ENCODE results near the gene ADAM20. TPM values are rescaled to one million over a fixed set of nuclear protein-coding genes. Genes with fewer than 3 reads are reported as not detected.
"Not testable (repeated sequence)": the region's sequence is repeated elsewhere in the genome, so short reads cannot be mapped to it uniquely, and the experiment has no call there.

The ADAM20 gene
- polyA plus RNA-seq, 3 donors, result 0.15 TPM; not detected in 2

- Histone ChIP-seq H3K4me3 (replicated peaks in 1 of 3; ENCODE audit: low read depth in 2 of 3, low read length in 3 of 3) (no peak overlapping the region), H3K79me2 (ENCODE audit: insufficient read depth, low read length) (no peaks in the 10 kb centered on the region), H2AFZ (ENCODE audit: insufficient read depth, low read depth, low read length, poor library complexity, severe bottlenecking) (no peak overlapping the region), H3K9me3 (replicated peaks in 1 of 2; ENCODE audit: control insufficient read depth in 1 of 2, insufficient read depth in 1 of 2, low read length in 2 of 2) (peaks cover 0 to 20% of the 10 kb centered on the region in 2 donors), H3K4me2 (replicated peaks; ENCODE audit: extremely low read depth, low read length, poor library complexity, severe bottlenecking) (no peak overlapping the region), H4K20me1 (ENCODE audit: insufficient read depth, low read length) (no peaks in the 10 kb centered on the region), H3K4me1 (ENCODE audit: control insufficient read depth in 1 of 2, insufficient read depth in 2 of 2, low read length in 2 of 2) (no peaks in the 10 kb centered on the region), H3K9ac (ENCODE audit: insufficient read depth, low read length, poor library complexity, severe bottlenecking) (no peak overlapping the region), H3K27me3 (ENCODE audit: control insufficient read depth in 2 of 2, insufficient read depth in 2 of 2, low read length in 2 of 2) (no peaks in the 10 kb centered on the region), H3K36me3 (replicated peaks in 1 of 2; ENCODE audit: control insufficient read depth in 1 of 2, insufficient read depth in 2 of 2, low read length in 2 of 2) (no peaks in the 10 kb centered on the region), H3K27ac (ENCODE audit: low read depth in 1 of 2, low read length in 2 of 2) (no peak overlapping the region)
- DNase-seq, result no peak
- no peak overlapping the region for H3K4me3 Mint-ChIP-seq
- H3K27ac Mint-ChIP-seq, result no peak overlapping the region
- no peak for TF ChIP-seq CTCF (IDR thresholded peaks at IDR 0.05)
- intact Hi-C loops (cut with micrococcal nuclease), result no loop called here
- peaks cover 13 to 42% (median 21%) of the 10 kb centered on the region in 7 donors for H3K9me3 Mint-ChIP-seq
- no peaks in the 10 kb centered on the region for H3K36me3 Mint-ChIP-seq
- peaks cover 0 to 2% (median 0%) of the 10 kb centered on the region in 3 donors for H3K27me3 Mint-ChIP-seq (ENCODE audit: low read depth in 3 of 3)
- H3K4me1 Mint-ChIP-seq, result no peaks in the 10 kb centered on the region
These were observed 36.6 kb downstream of the ADAM20 start for GRCh38 chr14:70498191-70498590.

GRCh38 chr14:70489579-70490200, 45.1 kb downstream of the ADAM20 start:
- intact Hi-C loops (cut with micrococcal nuclease), result no loop called here
- Mint-ChIP-seq H3K4me1 (no peaks in the 10 kb centered on the region), H3K9me3 (peaks cover 23 to 50% (median 38%) of the 10 kb centered on the region in 7 donors), H3K27me3 (ENCODE audit: low read depth in 3 of 3) (no peaks in the 10 kb centered on the region), H3K4me3 (no peak overlapping the region), H3K36me3 (no peaks in the 10 kb centered on the region), H3K27ac (no peak overlapping the region)
- DNase-seq, result no peak
- H3K9me3 ChIP-seq (replicated peaks in 1 of 2; ENCODE audit: control insufficient read depth in 1 of 2, insufficient read depth in 1 of 2, low read length in 2 of 2), result peaks cover 38 to 47% of the 10 kb centered on the region in 2 donors
- WGBS (ENCODE audit: insufficient coverage), result no CpG with 5 or more reads among the region's 3 CpGs
- no peaks in the 10 kb centered on the region for H3K79me2 ChIP-seq (ENCODE audit: insufficient read depth, low read length)
- H3K4me3 ChIP-seq (replicated peaks in 1 of 3; ENCODE audit: low read depth in 2 of 3, low read length in 3 of 3), result no peak overlapping the region
- no peak overlapping the region for H3K9ac ChIP-seq (ENCODE audit: insufficient read depth, low read length, poor library complexity, severe bottlenecking)
- no peaks in the 10 kb centered on the region for H3K4me1 ChIP-seq (ENCODE audit: control insufficient read depth in 1 of 2, insufficient read depth in 2 of 2, low read length in 2 of 2)
- H3K4me2 ChIP-seq (replicated peaks; ENCODE audit: extremely low read depth, low read length, poor library complexity, severe bottlenecking), result no peak overlapping the region
- no peaks in the 10 kb centered on the region for H3K27me3 ChIP-seq (ENCODE audit: control insufficient read depth in 2 of 2, insufficient read depth in 2 of 2, low read length in 2 of 2)
- TF ChIP-seq CTCF (IDR thresholded peaks at IDR 0.05), result no peak
- no peak overlapping the region for H3K27ac ChIP-seq (ENCODE audit: low read depth in 1 of 2, low read length in 2 of 2)
- H4K20me1 ChIP-seq (ENCODE audit: insufficient read depth, low read length), result no peaks in the 10 kb centered on the region
- no peak overlapping the region for H2AFZ ChIP-seq (ENCODE audit: insufficient read depth, low read depth, low read length, poor library complexity, severe bottlenecking)
- H3K36me3 ChIP-seq (replicated peaks in 1 of 2; ENCODE audit: control insufficient read depth in 1 of 2, insufficient read depth in 2 of 2, low read length in 2 of 2), result no peaks in the 10 kb centered on the region

GRCh38 chr14:70477356-70478105, 57.3 kb downstream of the ADAM20 start:
- H3K4me1 Mint-ChIP-seq; H3K4me1 ChIP-seq (ENCODE audit: control insufficient read depth in 1 of 2, insufficient read depth in 2 of 2, low read length in 2 of 2); H3K9ac ChIP-seq (ENCODE audit: insufficient read depth, low read length, poor library complexity, severe bottlenecking); H3K36me3 Mint-ChIP-seq; H3K36me3 ChIP-seq (replicated peaks in 1 of 2; ENCODE audit: control insufficient read depth in 1 of 2, insufficient read depth in 2 of 2, low read length in 2 of 2); H3K4me2 ChIP-seq (replicated peaks; ENCODE audit: extremely low read depth, low read length, poor library complexity, severe bottlenecking); H3K4me3 ChIP-seq (replicated peaks in 1 of 3; ENCODE audit: low read depth in 2 of 3, low read length in 3 of 3); H3K27me3 ChIP-seq (ENCODE audit: control insufficient read depth in 2 of 2, insufficient read depth in 2 of 2, low read length in 2 of 2); H3K27me3 Mint-ChIP-seq (ENCODE audit: low read depth in 3 of 3); DNase-seq; H3K79me2 ChIP-seq (ENCODE audit: insufficient read depth, low read length); H3K4me3 Mint-ChIP-seq; H4K20me1 ChIP-seq (ENCODE audit: insufficient read depth, low read length); H2AFZ ChIP-seq (ENCODE audit: insufficient read depth, low read depth, low read length, poor library complexity, severe bottlenecking); intact Hi-C loops (cut with micrococcal nuclease); H3K9me3 ChIP-seq (replicated peaks in 1 of 2; ENCODE audit: control insufficient read depth in 1 of 2, insufficient read depth in 1 of 2, low read length in 2 of 2); H3K27ac Mint-ChIP-seq; H3K27ac ChIP-seq (ENCODE audit: low read depth in 1 of 2, low read length in 2 of 2): not testable (repeated sequence)
- WGBS (ENCODE audit: insufficient coverage), result 100% methylated on average over 12 of the region's 57 CpGs
- peaks cover 9 to 21% (median 11%) of the 10 kb centered on the region in 7 donors for H3K9me3 Mint-ChIP-seq

Data from CD14-positive monocyte (primary cell).